ENCODE data around the gene ABLIM2.
"Not testable (repeated sequence)": the region's sequence is repeated elsewhere in the genome, so short reads cannot be mapped to it uniquely, and the experiment has no call there.

Gene ABLIM2

DNA sequence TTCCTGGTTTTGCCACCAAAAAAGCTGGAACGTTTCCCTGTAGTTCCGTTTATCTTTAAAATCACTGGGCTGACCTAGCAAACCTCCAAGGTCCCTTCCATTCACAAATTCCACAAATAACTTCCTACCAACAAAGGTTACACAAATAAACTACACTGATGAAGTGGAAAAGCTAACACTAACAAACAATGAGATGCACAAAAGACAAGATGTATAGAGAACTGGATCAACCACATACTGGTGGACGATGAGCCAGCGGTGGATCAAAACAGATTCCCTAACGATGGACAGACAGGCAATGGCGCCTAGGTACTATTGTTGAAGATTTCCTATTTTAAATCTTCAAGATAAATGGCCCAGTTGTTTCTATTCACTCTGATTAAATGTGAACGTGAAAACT is 234.4 kb downstream of the ABLIM2 start:
- DNase-seq = no peak

DNA sequence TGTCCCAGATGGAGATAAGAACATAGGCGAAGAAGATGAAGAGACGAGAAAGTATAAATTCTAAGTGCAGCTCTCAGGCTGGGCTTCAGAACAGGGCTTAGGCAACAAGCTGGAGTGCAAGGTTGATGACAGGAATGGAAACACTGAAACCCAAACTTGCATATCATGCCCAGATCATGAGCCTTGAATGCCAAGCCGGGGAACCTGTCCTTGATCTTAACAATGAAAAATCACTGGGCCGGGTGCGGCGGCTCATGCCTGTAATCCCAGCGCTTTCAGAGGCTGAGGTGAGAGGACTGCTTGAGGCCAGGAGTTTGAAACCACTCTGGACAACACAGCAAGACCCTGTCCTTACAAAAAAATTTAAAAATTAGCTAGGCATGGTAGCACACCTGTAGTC is 236.1 kb downstream of the ABLIM2 start:
- no peak for DNase-seq

- DNase-seq = no peak
These were observed 239.6 kb downstream of the ABLIM2 start for GRCh38 chr4:7918981-7919380.

GRCh38 chr4:7918187-7918586 is 240.4 kb downstream of the ABLIM2 start:
- not testable (repeated sequence) for DNase-seq

DNA sequence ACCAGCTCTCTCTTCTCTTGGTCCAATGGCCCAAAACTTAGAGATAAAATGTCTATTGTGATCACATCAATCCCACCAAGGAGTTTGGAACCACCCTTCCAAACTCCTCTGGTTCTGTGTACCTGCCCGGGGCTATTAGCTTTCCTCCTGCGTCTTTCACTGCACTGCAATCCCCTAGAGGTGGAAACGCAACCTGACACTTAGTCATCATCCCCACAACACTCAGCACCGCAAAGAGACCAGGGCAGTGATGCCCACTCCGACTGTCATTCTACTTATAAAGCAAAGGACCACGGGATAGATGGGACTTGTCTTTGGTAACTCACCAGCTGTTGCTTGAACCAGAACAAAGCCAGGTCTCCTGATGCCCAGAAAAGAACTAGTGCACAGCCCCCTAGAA is 240.9 kb downstream of the ABLIM2 start:
- no peak for DNase-seq

DNA sequence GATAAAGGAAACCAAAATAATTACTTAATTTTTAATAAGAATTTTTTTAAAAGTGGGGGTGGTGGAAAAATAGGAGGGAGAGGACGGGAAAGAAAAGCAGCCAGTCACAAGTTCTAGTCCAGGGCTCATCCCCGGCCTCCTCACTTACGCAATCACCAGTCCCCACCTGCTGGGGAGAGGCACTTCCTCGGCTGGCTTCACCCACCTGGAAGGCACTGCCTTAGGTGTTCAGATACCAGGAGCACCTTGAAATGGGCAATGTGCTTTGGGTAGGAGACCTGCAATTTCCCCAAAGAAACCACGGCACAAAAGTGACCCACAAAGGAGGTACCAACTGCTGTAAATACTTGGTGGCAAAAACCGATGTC is 242.8 kb downstream of the ABLIM2 start:
- DNase-seq = no peak

All from activated gamma-delta T cell (primary cell).